Prostate gland (tissue), 2 donors: ENCODE measurements around the gene ARPC1A.
"Not testable (repeated sequence)": the region's sequence is repeated elsewhere in the genome, so short reads cannot be mapped to it uniquely, and the experiment has no call there.

Experiments
- CTCF ChIP-seq, 4 experiments: fragments of 200-600 bp in 2 of 4; fragments of 450-650 bp in 2 of 4; sonication (generic) in 2 of 4; IDR thresholded peaks; 1 replicate in 3 of 4; 2 replicates in 1 of 4; pipeline ENCODE4 v1.5.1; 2016 to 2019; ENCODE audit warnings: antibody characterized with exemption in 4 of 4, mild to moderate bottlenecking in 2 of 4, moderate library complexity in 2 of 4
- POLR2A ChIP-seq: fragments of 450-650 bp; IDR thresholded peaks from one replicate; pipeline ENCODE4 v1.6.1; 2016; ENCODE audit warnings: antibody characterized with exemption, mild to moderate bottlenecking

GRCh38 chr7:99350641-99351040, 24.9 kb downstream of the ARPC1A start:
- not testable (repeated sequence) for TF ChIP-seq POLR2A; CTCF (IDR thresholded peaks at IDR 0.05)
